GM19240 (cell line): ENCODE results near the gene BCL2L12.
A peak's percentile ranks its signal among the peaks of the same experiment; 100 is the strongest.

ENCODE experiments used
- DNase-seq: peaks from one replicate; pipeline ENCODE4 v3.0.0; 2011; ENCODE audit warnings: low spot score; ENCODE audit not compliant: insufficient read length

The BCL2L12 gene

GRCh38 chr19:49664171-49665035, 1.3 kb upstream of the BCL2L12 start:
- DNase-seq: peak; percentile 88

DNA sequence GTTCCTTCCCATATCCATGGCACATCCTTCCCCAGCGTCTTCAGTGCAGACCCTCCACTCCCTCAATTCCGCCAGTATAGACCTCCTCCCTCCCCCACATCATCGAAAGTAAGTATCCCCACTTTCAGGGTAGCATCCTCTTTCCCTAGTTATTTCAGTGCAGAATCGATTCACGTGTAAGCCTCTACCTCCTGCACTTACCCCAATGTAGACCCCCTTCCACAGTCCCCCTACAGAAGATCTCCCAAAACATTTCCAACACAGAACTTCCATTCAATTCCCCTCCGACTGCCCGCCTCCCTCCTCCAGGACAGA, 740 bp upstream of the BCL2L12 start:
- DNase-seq: no peak

DNA sequence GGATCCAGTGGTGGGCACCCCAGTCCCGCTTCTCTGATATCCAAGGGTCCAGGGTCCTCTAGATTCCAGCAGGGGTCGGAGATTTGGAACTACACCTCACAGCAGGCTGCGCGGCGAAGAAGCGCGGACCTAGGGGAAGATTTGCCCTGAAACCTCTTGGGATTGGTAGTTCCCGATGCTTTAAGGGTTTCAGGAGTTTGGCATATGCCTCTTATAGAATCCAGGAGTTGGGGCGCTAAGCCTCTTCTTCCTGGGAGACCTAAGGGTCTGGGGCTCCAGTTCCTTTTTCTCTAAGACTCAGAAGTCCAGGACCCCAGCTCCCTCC, 349 bp downstream of the BCL2L12 start:
- DNase-seq: no peak

GRCh38 chr19:49667473-49667872, 1.7 kb downstream of the BCL2L12 start:
- DNase-seq: no peak

- DNase-seq: no peak
Observed at GRCh38 chr19:49669516-49669915, 3.8 kb downstream of the BCL2L12 start.

GRCh38 chr19:49672131-49672919, 6.6 kb downstream of the BCL2L12 start:
- DNase-seq: peak; percentile 91

GRCh38 chr19:49676136-49676783, 10.5 kb downstream of the BCL2L12 start:
- DNase-seq: no peak

GRCh38 chr19:49676784-49677230, 11.1 kb downstream of the BCL2L12 start:
- DNase-seq: peak; percentile 91

GRCh38 chr19:49677231-49677900, 11.6 kb downstream of the BCL2L12 start, which contains the start of gene PRMT1:
Gene PRMT1, plus strand, starts transcription at chr19:49677271. Its CDS starts 10 bp downstream, at chr19:49677281.
- DNase-seq: no peak

- DNase-seq: no peak
Observed at GRCh38 chr19:49677901-49678674, 12.4 kb downstream of the BCL2L12 start.

GRCh38 chr19:49678985-49679770, 13.4 kb downstream of the BCL2L12 start:
- DNase-seq: no peak

- DNase-seq: no peak
Observed at GRCh38 chr19:49679771-49680413, 14.2 kb downstream of the BCL2L12 start.

- peak; percentile 97 for DNase-seq
Observed at GRCh38 chr19:49680421-49681351, 15.0 kb downstream of the BCL2L12 start.

GRCh38 chr19:49681830-49682229, 16.1 kb downstream of the BCL2L12 start:
- no peak for DNase-seq

- DNase-seq: no peak
Observed at GRCh38 chr19:49682274-49682673, 16.5 kb downstream of the BCL2L12 start.

GRCh38 chr19:49683814-49684250, 18.1 kb downstream of the BCL2L12 start:
- no peak for DNase-seq

DNA sequence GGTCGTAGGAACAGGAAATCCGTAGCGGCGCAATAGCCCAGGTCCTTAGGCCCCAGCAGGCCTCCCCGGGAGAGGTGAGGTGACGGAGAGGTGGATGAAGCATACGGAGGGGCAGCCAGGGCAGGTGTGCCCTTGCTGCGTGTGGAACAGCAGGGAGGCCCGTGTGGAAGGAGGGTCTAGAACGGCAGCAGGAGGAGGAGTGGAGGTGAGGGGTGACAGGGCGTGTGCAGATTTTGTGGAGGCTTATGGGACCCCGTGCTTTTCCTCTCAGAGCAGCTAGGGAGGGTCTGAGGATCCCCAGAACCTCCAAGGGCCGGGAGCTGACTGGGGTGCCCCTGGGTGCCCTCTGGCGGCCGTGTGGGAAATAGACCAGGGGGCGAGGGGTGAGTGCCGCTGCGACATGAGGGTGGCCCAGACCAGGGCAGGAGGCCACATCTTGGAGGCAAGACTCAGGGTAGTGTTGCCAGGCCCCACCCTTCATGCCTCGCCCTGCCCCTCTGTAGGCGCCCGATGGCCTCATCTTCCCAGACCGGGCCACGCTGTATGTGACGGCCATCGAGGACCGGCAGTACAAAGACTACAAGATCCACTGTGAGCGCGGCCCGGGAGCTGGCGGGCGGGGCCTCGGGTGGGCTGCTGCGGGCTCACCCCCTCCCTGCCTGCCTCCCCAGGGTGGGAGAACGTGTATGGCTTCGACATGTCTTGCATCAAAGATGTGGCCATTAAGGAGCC, 18.7 kb downstream of the BCL2L12 start:
- DNase-seq: no peak
